ENCODE measurements around the gene RNF207. TPM values are rescaled to one million over a fixed set of nuclear protein-coding genes. Genes with fewer than 3 reads are reported as not detected.
A peak's percentile ranks its signal among the peaks of the same experiment; 100 is the strongest.

Gene RNF207
- polyA plus RNA-seq, 1 donor from 2014 or later, result 3.5 TPM

- Histone ChIP-seq H3K4me2 (ENCODE audit: low read length) (no peak overlapping the region), H4K20me1 (ENCODE audit: insufficient read depth) (no peaks in the 10 kb centered on the region), H3K9me3 (ENCODE audit: low read length) (no peaks in the 10 kb centered on the region), H3K79me2 (replicated peaks; ENCODE audit: insufficient read depth, low read length) (peaks cover 6% of the 10 kb centered on the region), H3K27me3 (ENCODE audit: insufficient read depth, low read depth, low read length) (no peaks in the 10 kb centered on the region), H3K9me2 (ENCODE audit: insufficient read depth, low read length) (no peaks in the 10 kb centered on the region), H3F3A (ENCODE audit: insufficient read depth, low read length, poor library complexity, severe bottlenecking) (no peaks in the 10 kb centered on the region), H3K36me3 (ENCODE audit: insufficient read depth, low read length) (peaks cover 5% of the 10 kb centered on the region), H2AFZ (ENCODE audit: low read depth, low read length) (no peak overlapping the region), H3K27ac (ENCODE audit: low read length) (no peak overlapping the region), H3K4me3 (ENCODE audit: low read length) (no peak overlapping the region), H3K9ac (ENCODE audit: low read length) (no peak overlapping the region)
- TF ChIP-seq, protein P1, sequence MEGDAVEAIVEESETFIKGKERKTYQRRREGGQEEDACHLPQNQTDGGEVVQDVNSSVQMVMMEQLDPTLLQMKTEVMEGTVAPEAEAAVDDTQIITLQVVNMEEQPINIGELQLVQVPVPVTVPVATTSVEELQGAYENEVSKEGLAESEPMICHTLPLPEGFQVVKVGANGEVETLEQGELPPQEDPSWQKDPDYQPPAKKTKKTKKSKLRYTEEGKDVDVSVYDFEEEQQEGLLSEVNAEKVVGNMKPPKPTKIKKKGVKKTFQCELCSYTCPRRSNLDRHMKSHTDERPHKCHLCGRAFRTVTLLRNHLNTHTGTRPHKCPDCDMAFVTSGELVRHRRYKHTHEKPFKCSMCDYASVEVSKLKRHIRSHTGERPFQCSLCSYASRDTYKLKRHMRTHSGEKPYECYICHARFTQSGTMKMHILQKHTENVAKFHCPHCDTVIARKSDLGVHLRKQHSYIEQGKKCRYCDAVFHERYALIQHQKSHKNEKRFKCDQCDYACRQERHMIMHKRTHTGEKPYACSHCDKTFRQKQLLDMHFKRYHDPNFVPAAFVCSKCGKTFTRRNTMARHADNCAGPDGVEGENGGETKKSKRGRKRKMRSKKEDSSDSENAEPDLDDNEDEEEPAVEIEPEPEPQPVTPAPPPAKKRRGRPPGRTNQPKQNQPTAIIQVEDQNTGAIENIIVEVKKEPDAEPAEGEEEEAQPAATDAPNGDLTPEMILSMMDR (IDR thresholded peaks at IDR 0.05; ENCODE audit: poor library complexity, severe bottlenecking), result no peak
- no peak for TF ChIP-seq REST (IDR thresholded peaks at IDR 0.05; ENCODE audit: borderline replicate concordance)
- TF ChIP-seq EZH2 (IDR thresholded peaks at IDR 0.05; ENCODE audit: borderline replicate concordance, insufficient read depth, low read length, poor library complexity, severe bottlenecking), result no peak
- TF ChIP-seq POLR2AphosphoS5 (IDR thresholded peaks at IDR 0.05), result no peak
- no peak for TF ChIP-seq EP300 (conservative IDR thresholded peaks at IDR 0.05; ENCODE audit: poor library complexity, severe bottlenecking)
- TF ChIP-seq RAD21 (conservative IDR thresholded peaks at IDR 0.05), result no peak
- no peak for TF ChIP-seq MXI1 (conservative IDR thresholded peaks at IDR 0.05; ENCODE audit: poor library complexity, severe bottlenecking)
- TF ChIP-seq TAF1 (IDR thresholded peaks at IDR 0.05; ENCODE audit: low read depth), result no peak
- TF ChIP-seq SMC3 (conservative IDR thresholded peaks at IDR 0.05; ENCODE audit: poor library complexity), result no peak
Measured at GRCh38 chr1:6258675-6259074, 52.8 kb downstream of the RNF207 start.

DNA sequence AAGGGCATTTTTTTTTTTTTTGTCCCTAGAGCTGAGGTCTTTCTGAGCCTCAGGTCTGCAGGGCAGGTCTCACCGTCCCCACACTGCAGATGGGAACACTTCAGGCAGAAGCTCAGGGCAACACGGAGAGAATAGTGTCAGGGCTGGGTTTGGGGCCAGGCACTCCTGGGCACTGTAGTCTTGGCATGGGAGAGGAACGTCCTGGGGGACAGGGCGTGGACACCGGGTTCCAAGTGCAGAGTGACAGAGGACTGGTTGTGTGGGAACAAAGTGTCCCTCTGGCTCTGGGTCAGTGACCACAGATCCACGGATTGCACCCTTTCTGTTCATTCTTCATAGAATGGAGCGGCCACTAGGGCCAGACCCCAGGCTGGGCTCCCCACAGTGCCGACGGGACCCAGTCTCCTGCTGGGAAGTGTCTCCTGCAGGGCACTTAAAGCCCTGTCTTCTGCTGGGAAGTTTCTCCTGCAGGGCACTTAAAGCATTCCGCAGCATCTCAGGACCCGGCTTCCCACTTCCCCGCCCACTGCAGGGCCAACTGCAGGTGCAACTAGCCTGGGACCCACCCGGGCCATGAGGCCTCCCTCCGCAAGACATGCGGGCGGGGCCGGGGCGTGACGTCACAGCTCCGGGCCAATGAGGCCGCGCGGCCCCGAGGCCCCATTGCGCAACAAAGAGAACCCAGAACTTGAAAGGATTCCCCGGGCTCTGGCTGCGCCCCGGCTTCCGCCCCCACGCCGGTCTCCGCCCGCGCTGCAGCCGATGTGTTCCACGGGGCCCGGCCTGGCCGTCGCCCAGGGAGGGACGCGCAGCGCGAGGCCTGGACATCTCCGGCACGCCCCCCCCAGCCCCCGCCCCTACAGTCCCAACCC is 53.8 kb downstream of the RNF207 start:
- H3K4me2 ChIP-seq (ENCODE audit: low read length), result peak overlapping the region; percentile 1
- no peaks in the 10 kb centered on the region for H3K9me3 ChIP-seq (ENCODE audit: low read length)
- no peaks in the 10 kb centered on the region for H3K9me2 ChIP-seq (ENCODE audit: insufficient read depth, low read length)
- H4K20me1 ChIP-seq (ENCODE audit: insufficient read depth), result no peaks in the 10 kb centered on the region
- H3F3A ChIP-seq (ENCODE audit: insufficient read depth, low read length, poor library complexity, severe bottlenecking), result no peaks in the 10 kb centered on the region
- no peaks in the 10 kb centered on the region for H3K36me3 ChIP-seq (ENCODE audit: insufficient read depth, low read length)
- peak overlapping the region; percentile 58 for H3K27ac ChIP-seq (ENCODE audit: low read length)
- peak overlapping the region; percentile 92 for H3K4me3 ChIP-seq (ENCODE audit: low read length)
- peaks cover 6% of the 10 kb centered on the region for H3K79me2 ChIP-seq (replicated peaks; ENCODE audit: insufficient read depth, low read length)
- peak overlapping the region; percentile 83 for H3K9ac ChIP-seq (ENCODE audit: low read length)
- no peaks in the 10 kb centered on the region for H3K27me3 ChIP-seq (ENCODE audit: insufficient read depth, low read depth, low read length)
- no peak overlapping the region for H2AFZ ChIP-seq (ENCODE audit: low read depth, low read length)
- TF ChIP-seq RAD21 (conservative IDR thresholded peaks at IDR 0.05) (peak; percentile 22), TAF1 (IDR thresholded peaks at IDR 0.05; ENCODE audit: low read depth) (peak; percentile 65), REST (IDR thresholded peaks at IDR 0.05; ENCODE audit: borderline replicate concordance) (no peak), EP300 (conservative IDR thresholded peaks at IDR 0.05; ENCODE audit: poor library complexity, severe bottlenecking) (no peak), MXI1 (conservative IDR thresholded peaks at IDR 0.05; ENCODE audit: poor library complexity, severe bottlenecking) (peak; percentile 67), SMC3 (conservative IDR thresholded peaks at IDR 0.05; ENCODE audit: poor library complexity) (peak; percentile 36), POLR2AphosphoS5 (IDR thresholded peaks at IDR 0.05) (peak; percentile 65), EZH2 (IDR thresholded peaks at IDR 0.05; ENCODE audit: borderline replicate concordance, insufficient read depth, low read length, poor library complexity, severe bottlenecking) (no peak)
- TF ChIP-seq, protein P1 (IDR thresholded peaks at IDR 0.05; ENCODE audit: poor library complexity, severe bottlenecking), result no peak
